ENCODE results near the gene SARDH. TPM values are rescaled to one million over a fixed set of nuclear protein-coding genes. Genes with fewer than 3 reads are reported as not detected.

Gene SARDH
- total and polyA plus RNA-seq, 2 of the 13 experiments (the other 11 are each of a cell fraction or from before 2014, with no cell fraction given) = 11.6 to 34.9 TPM

- no peak for TF ChIP-seq SRSF4 (IDR thresholded peaks at IDR 0.05; ENCODE audit: low read depth, low read length, poor library complexity, severe bottlenecking)
- TF ChIP-seq ZNF251 (CRISPR knock-in tag; IDR thresholded peaks at IDR 0.05) = no peak
- no peak for TF ChIP-seq SP4 (CRISPR knock-in tag; IDR thresholded peaks at IDR 0.05)
- TF ChIP-seq SALL2 (CRISPR knock-in tag; IDR thresholded peaks at IDR 0.05) = no peak
- no peak for TF ChIP-seq CREBL2 (CRISPR knock-in tag; IDR thresholded peaks at IDR 0.05; ENCODE audit: borderline replicate concordance)
These were observed 45.2 kb upstream of the SARDH start (continued) for GRCh38 chr9:133783331-133783731.

GRCh38 chr9:133782157-133783130 is 44.3 kb upstream of the SARDH start:
- Histone ChIP-seq H3K36me3 (replicated peaks in 1 of 2; ENCODE audit: control insufficient read depth in 1 of 2, insufficient read depth in 2 of 2, low read length in 2 of 2) (peaks cover 23 to 52% of the 10 kb centered on the region in 2 experiments; a peak in 4 of 5 replicates), H3K27me3 (ENCODE audit: control insufficient read depth in 1 of 2, insufficient read depth in 2 of 2, low read length in 2 of 2) (no peaks in the 10 kb centered on the region), H3K79me2 (ENCODE audit: insufficient read depth, low read length) (no peaks in the 10 kb centered on the region), H3K27ac (ENCODE audit: extremely low read length, insufficient read depth, low read length) (no peak overlapping the region), H3K9me3 (ENCODE audit: low read length) (no peaks in the 10 kb centered on the region), H3K4me1 (ENCODE audit: insufficient read depth, low read length) (no peaks in the 10 kb centered on the region), H2AFZ (ENCODE audit: low read length) (no peak overlapping the region), H3K4me3 (replicated peaks in 1 of 3; ENCODE audit: insufficient read depth in 1 of 3, low read depth in 2 of 3, low read length in 3 of 3) (no peak overlapping the region), H3K4me2 (ENCODE audit: low read depth, low read length) (no peak overlapping the region), H4K20me1 (ENCODE audit: insufficient read depth, low read length) (no peaks in the 10 kb centered on the region; the same call in 1 of the 2 replicates), H3K9ac (ENCODE audit: insufficient read depth, low read depth, low read length) (no peak overlapping the region)
- in situ Hi-C loops (cut with HindIII; ENCODE audit: extremely low pct_ligation_motif_present, low pct_unique_long_range_greater_than_20kb) (no loop called here), intact Hi-C loops (cut with micrococcal nuclease; ENCODE audit: unreplicated experiment) (loop anchor here (1.0 kb wide), 1 partner anchor 212 kb away; no protein-coding TSS in a partner anchor)
- peak; percentile 61 for ATAC-seq
- peak; percentile 71 for FAIRE-seq
- CTCF ChIA-PET (ENCODE audit: low intra/inter-chr PET ratio, low total read pairs) = interaction anchor here (0.6 to 2.0 kb wide), 2 partner anchors 211 to 317 kb away, joined by 4 to 27 read pairs; no protein-coding TSS in a partner anchor
- no TSS peak for BruUV-seq (replicated peaks)
- DNase-seq (ENCODE audit: low spot score) = peak; percentile 34
- POLR2A ChIA-PET = interaction anchor here (0.6 to 1.6 kb wide), 4 partner anchors 40 to 211 kb away, joined by 3 to 5 read pairs (median 4); partner anchors contain the start of gene SARDH
- WGBS (ENCODE audit: low lambda C conversion rate) = 69% methylated on average over 15 of the region's 16 CpGs
- TF ChIP-seq SMC3 (IDR thresholded peaks at IDR 0.05; ENCODE audit: low read length) (peak; percentile 59), MAFF (IDR thresholded peaks at IDR 0.05; ENCODE audit: low read depth, low read length) (0 out of 2 replicates have a peak, but pooled peaks have one; percentile 2), ZNF768 (CRISPR knock-in tag; IDR thresholded peaks at IDR 0.05) (no peak), CTCF (CRISPR knock-in tag; IDR thresholded peaks at IDR 0.05) (peak; percentile 81), RAD21 (CRISPR knock-in tag; IDR thresholded peaks at IDR 0.05) (peak; percentile 69), XRCC5 (optimal IDR thresholded peaks at IDR 0.05; ENCODE audit: low read length) (peak; percentile 62), HMGXB4 (CRISPR knock-in tag; IDR thresholded peaks at IDR 0.05; ENCODE audit: borderline replicate concordance in 1 of 2, low read depth in 1 of 2) (peak in 1 of 2 experiments; percentile 47; a peak in 1 of 4 replicates), ZBTB38 (CRISPR knock-in tag; IDR thresholded peaks at IDR 0.05) (peak; percentile 37; the same call in 1 of the 2 replicates)
